Non-pigmented ciliary epithelial cell (primary cell): Measurements from ENCODE around the gene CCT6A.
"Not testable (repeated sequence)": the region's sequence is repeated elsewhere in the genome, so short reads cannot be mapped to it uniquely, and the experiment has no call there.

Experiments
- DNase-seq: peaks from one replicate; pipeline ENCODE4 v3.0.0-alpha.2; 2010; ENCODE audit warnings: low read depth

Gene CCT6A, protein sequence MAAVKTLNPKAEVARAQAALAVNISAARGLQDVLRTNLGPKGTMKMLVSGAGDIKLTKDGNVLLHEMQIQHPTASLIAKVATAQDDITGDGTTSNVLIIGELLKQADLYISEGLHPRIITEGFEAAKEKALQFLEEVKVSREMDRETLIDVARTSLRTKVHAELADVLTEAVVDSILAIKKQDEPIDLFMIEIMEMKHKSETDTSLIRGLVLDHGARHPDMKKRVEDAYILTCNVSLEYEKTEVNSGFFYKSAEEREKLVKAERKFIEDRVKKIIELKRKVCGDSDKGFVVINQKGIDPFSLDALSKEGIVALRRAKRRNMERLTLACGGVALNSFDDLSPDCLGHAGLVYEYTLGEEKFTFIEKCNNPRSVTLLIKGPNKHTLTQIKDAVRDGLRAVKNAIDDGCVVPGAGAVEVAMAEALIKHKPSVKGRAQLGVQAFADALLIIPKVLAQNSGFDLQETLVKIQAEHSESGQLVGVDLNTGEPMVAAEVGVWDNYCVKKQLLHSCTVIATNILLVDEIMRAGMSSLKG

DNA sequence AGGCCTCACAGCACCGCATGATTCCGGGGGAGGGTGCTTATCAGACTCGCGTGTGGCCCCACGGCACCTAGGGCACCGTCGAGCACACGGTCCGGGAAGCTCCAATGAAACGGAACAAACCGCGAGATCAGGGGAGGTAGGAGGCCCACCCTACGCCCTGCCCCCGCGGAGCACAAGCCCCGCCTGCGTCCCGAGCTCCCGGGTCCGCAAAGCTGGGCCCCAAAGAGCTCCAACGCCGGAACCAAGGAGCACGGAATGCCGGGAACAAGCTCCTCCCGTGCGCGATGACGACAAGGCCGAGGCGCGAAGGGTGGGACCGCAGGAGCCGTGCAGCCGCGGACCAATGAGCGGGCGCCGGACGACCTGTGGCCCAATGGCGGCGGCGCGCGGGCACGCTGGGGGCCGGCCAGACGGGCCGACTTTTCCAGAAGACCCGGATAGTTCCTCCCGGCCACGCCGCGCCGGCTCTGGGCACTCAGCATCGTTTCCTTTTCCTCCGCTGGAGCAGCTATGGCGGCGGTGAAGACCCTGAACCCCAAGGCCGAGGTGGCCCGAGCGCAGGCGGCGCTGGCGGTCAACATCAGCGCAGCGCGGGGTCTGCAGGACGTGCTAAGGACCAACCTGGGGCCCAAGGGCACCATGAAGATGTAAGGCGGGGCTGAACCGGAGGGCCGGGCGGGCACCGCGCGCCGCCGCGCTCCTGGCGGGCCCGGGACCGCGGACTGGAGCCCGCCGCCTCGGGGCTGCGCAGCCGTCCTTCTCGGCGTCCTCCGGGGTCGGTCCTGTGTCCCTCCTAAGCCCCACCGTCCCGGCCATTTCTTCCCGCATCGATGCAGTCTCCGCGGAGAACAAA lies at the start of gene CCT6A, which contains the start of gene PSPH:
TSS of gene CCT6A (plus strand) at position 427 of the 853 bp plus-strand sequence. CDS start at position 511, 84 bp downstream.
TSS of gene PSPH (minus strand) at position 106 of the 853 bp plus-strand sequence. CDS start 30,232 bp downstream, outside the sequence.
- peak; percentile 92 for DNase-seq

DNA sequence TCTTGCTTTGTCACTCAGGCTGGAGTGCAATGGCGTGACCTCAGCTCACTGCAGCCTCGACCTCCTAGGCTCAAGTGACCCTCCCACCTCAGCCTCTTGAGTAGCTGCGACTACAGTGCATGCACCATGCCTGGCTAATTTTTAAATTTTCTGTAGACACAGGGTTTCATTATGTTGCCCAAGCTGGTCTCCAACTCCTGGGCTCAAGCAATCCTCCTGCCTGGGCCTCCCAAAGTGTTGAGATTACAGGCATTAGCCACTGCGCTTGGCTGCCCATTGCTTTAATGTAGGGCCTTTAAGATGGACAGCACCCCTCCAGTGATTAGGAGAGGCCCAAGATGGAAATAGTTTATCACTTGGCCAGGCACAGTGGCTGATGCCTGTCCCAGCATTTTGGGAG lies 47.8 kb upstream of the CCT6A start:
- DNase-seq, result no peak

DNA sequence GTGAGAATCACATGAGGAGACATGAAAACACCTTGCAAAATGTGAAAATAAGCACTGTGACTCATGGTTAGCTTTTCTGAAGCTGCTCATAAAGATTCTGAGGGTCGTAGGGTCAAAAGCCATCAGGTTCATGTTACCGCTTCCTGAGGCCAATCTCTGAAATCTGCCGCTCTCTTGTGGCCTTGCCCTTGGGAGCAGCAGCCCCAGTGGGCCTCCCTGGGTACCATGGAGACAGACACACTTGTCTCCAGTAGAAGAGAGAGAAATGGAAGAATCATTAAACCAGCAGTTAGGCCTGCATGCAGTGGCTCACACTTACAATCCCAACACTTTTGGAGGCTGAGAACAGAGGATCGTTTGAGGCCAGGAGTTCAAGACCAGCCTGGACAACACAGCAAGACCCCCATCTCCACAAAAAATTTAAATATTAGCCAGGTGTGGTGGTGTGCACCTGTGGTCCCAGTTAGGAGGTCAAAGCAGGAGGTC lies 44.4 kb upstream of the CCT6A start:
- no peak for DNase-seq

DNA sequence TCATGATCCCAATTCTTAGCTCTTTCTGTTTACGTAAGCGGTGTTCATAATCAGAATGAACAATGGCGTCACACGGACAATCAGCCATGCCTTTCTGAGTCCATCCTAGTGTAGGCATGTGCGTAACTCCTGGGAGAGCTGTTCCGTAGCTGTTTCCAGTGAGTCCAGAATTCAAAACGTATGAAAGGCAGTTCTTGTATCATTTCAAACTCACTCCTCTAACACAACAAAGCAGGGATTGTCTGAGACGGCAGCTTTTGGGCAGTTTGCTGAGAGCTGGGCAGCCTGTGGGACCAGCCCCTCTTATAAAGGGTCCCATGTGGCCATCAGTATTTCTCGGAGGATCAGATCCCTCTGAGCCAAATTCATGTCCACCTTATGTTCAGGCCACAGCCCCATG lies 43.7 kb upstream of the CCT6A start:
- no peak for DNase-seq

DNA sequence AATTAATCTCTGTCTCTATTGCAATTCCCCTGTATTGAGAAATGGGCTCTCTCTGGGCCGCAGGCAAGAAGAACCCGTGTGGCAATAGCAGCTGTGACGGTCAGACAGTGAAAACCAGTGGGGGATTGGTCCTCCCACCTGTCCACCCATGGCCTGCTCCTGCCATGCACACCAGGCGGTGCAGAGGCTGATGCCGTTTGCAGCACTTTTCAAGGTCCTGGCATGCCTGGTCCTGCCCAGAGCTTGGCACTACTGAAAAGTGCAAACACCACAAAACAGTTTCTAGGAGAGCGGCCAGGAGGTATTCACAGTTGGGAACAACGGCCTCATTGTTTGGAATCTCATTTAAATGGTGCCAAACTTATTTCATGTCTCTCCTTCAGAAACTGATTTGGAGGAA lies 41.9 kb upstream of the CCT6A start:
- no peak for DNase-seq

DNA sequence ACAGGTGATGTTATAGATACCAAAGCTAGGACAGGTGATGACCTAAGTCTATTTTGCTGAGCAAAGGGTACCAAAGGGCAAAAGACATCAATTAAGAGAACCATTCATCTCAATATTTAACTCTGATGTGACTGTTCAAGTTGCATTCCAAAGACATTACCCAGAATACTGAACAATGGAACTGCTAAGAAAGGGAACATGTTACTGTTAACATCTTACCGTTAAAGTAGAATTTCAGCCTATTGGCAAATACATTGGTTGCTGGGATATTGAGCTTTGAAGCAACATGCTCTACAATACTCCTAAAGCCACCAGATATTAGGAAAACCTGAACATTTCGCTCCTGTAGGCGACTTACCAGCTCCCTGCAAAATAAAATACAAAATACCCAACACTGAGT lies 34.5 kb upstream of the CCT6A start:
- not testable (repeated sequence) for DNase-seq

DNA sequence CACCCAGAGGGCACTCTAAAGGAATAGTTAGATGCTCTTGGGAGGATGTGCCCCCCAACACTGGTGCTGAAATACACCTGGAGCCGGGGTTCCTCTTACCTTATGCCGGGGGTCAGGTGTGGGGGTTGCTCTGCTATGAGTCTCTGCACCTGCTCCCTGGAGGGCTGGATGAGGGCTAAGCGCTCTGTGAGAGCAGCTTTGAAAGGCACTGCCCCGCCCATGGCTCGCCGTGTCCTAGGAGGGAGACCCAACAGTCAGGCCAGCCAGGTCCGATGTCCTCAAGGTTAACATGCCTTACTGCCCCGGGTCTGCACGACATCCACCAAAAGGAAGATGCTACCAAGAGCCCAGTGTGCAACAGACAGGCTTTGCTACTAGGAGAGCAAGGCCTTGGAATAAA lies 32.1 kb upstream of the CCT6A start:
- no peak for DNase-seq

DNA sequence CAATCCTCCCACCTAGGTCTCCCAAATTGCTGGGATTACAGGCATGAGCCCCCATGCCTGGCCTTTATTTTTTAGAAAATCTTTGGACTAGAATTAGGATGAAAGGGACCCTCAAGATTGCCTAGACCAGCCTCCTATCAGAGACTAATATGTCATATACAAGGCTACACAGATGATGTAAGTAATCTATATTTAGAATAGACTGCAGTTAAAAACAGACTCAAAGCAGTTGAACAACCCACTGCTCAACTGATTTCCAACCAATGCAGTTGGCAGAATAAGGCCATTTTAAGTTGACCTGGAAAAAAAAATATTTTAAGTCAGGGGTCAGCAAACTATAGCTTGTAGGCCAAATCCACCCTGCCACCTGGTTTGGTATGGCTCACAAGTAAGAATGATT lies 28.1 kb upstream of the CCT6A start:
- no peak for DNase-seq

DNA sequence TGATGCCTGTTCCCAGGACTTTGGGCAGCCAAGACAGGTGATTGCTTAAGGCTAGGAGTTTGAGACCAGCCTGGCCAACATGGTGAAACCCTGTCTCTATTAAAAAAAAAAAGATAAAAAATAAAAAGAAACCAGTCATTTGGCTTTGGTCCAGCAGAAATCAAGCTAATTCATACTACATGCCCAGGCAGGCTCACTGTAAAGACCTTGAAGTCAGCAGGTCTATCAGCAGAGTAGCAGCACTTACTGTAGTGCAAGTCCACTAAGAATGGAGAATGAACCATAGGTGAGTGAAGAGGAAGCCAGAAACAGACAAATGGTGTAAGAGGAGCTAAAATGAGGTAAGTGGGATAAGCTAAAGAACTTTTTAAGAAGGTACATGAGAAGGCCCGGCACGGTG lies 25.0 kb upstream of the CCT6A start:
- no peak for DNase-seq

DNA sequence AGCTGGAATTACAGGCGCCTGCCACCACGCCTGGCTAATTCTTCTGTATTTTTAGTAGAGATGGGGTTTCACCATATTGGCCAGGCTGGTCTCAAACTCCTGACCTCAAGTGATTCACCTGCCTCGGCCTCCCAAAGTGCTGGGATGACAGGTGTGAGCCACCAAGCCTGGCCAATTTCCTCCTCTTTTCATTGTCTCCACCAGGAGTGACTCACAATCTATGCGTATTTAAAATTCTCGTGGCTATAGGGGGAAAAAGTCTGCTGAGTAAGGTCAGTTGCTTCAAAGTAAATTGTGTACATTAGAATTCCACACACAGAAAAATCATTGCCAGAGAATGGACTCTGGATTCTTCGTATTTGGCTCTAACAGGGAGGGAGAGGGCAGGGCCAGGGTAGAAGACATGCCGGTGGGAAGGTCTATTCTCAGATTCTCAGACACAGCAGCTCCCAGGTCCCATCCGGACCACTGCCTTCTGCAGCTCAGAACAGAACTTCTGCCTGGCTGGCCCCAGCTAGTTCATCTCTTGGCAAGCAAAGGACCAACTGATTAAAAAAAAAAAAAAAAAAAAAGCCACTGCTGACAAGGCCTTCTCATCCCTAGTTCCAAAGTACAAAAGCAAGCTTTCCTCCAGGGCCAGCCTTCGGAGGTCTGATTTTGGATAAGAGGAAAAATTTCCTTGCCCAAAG lies 22.5 kb upstream of the CCT6A start:
- no peak for DNase-seq

DNA sequence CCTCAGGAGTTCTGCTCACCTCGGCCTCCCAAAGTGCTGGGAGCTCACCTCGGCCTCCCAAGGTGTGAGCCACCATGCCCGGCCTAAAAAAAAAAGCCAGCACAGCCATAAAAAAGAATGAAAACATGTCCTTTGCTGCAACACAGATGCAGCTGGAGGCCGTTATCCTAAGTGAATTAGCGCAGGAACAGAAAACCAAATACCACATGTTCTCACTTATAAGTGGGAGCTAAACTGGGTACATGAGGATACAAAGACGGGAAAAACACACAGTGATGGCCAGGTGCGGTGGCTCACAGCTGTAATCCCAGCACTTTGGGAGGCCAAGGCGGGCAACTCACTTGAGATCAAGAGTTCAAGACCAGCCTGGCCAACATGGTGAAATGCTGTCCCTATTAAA lies 21.2 kb upstream of the CCT6A start:
- no peak for DNase-seq

DNA sequence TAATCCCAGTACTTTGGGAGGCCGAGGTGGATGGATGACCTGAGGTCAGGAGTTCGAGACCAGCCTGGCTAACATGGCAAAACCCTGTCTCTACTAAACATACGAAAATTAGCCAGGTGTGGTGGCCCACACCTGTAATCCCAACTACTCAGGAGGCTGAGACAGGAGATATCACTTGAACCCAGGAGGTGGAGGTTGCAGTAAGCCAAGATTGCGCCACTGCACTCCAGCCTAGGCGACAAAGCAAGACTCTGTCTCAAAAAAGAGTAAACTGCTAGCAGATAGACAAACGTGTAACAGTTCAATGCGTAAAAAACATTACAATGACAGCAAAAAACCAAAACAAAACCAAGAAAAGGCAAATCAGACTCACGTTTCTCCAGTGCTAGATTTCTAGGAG lies 20.0 kb upstream of the CCT6A start:
- DNase-seq, result not testable (repeated sequence)

DNA sequence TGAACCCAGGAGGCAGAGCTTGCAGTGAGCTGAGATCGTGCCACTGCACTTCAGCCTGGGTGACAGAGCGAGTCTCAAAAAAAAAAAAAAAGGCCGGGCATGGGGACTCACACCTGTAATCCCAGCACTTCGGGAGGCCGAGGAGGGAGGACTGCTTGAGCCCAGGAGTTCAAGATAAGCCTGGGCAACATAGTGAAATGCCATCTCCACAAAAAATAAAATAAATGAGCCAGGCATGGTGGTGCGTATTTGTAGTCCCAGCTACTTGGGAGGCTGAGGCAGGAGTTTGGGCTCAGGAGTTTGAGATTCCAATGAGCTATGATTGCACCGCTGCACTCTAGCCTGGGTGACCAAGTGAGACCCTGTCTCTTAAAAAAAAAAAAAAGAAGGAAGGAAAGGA lies 19.0 kb upstream of the CCT6A start:
- not testable (repeated sequence) for DNase-seq

DNA sequence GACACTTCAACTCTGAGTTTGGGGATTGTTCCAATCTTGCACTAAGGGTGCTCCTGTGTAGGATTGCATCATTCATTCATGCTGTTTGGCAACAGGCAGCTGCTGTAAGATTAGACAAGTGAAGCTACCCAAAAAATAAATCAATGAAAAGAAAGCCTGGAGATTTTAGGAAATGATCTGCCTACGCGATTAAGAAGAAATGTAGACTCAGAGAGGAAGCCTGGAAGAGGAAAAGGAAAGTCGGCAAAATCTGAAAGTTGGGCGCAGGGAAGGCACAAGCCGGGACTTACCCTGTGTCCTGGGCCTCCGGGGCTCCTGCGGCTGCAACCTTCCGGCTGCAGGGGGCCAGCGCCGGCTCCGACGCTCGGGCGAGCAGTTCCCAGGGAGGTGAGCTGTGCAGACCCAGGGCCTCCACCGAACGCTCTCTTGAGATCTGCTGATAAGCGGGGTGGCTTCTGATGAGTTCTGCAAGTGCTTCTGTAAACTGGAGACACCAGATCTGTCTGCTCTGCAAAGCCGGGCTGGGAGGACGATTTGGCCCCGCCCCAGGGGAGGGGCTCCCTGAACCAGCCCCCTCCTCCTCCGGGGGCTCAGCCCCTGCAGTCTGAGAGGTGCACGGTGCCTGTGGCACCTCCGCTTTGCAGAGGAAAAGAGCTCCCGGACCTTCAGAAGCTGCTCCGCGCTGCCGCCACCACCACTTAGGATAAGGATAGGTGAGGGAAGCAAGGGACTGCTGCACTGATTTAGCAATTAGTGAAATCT lies 17.7 kb upstream of the CCT6A start:
- DNase-seq, result no peak

DNA sequence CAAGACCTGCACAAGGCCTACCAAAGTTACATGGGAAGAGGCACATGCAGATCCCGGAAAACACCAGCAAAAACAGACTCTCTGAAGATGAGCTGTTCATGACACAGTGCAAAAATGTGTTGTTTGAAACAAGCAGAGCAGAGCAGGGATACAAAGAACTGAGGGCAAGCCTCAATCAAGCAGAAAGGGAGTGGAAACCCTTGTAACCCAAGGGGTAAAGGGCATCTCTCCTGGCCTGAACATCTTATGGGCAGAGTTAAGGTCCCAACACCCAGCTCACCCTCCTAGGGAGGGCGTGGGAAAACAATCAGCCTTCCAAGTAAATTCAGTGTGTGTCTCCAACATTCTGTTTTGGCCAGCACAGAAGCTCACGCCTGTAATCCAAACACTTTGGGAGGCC lies 10.8 kb upstream of the CCT6A start:
- DNase-seq, result no peak

DNA sequence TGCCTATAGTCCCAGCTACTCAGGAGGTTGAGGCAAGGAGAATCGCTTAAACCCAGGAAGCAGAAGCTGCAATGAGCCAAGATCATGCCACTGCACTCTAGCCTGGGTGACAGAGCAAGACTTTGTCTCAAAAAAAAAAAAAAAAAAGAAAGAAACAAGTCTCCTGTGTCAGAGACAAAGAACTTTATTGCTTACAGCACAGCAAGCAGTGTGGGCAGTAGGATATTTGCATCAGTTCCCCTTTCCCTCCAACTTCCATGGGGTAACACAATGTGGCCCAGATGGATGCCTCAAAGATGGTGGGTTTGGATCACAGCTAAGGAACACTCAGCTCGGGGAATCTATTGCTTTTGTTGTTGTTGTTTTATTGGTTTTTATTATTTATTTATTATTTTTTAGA lies 5.8 kb upstream of the CCT6A start:
- not testable (repeated sequence) for DNase-seq

DNA sequence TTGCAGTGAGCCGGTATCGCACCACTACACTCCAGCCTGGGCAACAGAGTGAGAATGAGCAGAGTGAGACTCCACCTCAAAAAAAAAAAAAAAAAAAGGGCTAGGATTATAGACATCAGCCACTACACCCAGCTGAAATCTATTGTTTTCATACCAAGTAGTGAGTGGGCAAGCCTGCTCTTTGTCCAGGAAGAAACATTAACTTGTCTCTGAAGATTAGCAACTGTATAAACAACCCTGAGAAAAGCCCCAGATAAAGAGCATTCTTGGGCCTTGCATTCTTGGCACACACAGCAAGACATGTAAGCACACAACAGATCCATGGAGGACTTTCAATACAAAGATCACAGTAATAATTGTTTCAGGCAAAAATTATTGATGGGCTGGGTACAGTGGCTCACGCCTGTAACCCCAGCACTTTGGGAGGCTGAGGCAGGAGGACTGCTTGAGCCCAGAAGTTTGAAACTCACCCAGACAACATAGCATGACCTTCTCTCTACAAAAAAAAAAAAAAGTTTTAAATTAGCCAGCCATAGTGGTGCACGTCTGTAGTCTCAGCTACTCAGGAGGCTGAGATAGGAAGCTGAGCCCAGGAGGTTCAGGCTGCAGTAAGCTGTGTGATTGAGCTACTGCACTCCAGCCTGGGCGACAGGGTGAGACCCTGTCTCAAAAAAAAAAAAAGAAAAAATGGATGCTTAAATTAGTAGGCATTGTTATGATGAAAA lies 4.7 kb upstream of the CCT6A start:
- DNase-seq, result peak; percentile 88

DNA sequence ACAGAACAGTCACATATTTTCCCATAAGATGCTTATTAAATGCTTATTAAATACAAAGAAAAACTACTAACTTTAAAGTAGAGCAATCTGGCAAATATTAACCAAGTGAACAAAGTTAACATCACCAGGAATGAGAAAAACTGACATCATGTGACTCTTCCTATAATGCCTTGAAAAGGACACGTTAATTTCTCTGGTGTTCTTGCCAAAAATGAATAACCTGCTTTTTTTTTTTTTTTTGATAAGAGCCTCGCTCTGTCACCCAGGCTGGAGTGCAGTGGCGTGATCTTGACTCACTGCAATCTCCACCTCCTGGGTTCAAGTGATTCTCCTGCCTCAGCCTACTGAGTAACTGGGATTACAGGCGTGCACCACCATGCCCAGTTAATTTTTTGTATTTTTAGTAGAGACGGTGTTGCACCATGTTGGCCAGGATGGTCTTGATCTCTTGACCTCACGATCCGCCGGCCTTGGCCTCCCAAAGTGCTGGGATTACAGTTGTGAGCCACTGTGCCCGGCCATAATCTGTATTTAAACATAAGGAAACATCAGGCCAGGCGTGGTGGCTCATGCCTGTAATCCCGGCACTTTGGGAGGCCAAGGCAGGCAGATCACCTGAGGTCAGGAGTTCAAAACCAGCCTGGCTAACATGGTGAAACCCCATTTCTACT lies 4.0 kb upstream of the CCT6A start:
- DNase-seq, result not testable (repeated sequence)

DNA sequence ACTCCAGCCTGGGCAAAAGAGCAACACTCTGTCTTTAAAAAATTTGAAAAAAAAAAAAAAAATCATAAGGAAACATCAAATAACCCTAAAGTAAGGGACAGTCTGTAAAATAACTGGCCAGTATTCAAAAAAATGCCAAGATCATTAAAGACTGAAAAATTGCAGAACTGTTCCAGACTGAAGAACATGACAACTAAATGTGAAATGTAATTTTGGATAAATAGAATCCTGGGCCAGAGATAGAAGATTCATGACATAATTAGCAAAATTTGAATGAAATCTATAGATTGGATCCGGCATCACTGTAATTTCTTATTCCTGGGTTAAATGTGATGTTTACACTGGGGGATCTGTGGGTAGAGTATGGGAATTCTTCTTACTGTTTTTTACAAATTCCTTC lies 3.3 kb upstream of the CCT6A start:
- DNase-seq, result no peak

DNA sequence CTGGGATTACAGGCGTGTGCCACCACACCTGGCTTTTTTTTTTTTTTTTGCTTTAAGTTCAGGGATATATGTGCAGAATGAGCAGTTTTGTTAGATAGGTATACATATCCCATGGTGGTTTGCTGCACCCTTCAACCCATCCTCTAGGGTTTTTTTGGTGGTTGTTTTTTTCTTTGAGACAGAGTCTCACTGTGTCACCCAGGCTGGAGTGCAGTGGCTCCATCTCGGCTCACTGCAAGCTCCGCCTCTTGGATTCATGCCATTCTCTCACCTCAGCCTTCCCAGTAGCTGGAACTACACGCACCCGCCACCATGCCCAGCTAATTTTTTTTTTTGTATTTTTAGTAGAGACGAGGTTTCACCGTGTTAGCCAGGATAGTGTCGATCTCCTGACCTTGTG lies 2.8 kb upstream of the CCT6A start:
- not testable (repeated sequence) for DNase-seq
